Testis (tissue), 3 donors: Measurements from ENCODE around the gene PLA2G4A. TPM values are rescaled to one million over a fixed set of nuclear protein-coding genes. Genes with fewer than 3 reads are reported as not detected.

Source experiments
- DNase-seq: peaks from one replicate; pipeline ENCODE4 v3.0.0-alpha.2; 2019
- H3K27ac ChIP-seq, 2 donors: fragments of 200-600 bp; sonication (generic); one replicate each; pipeline ENCODE4 v1.5.1; 2019
- H3K27me3 ChIP-seq: fragments of 200-600 bp; sonication (generic); one replicate; pipeline ENCODE4 v1.5.1; 2019
- H3K36me3 ChIP-seq: fragments of 200-600 bp; sonication (generic); one replicate; pipeline ENCODE4 v1.5.1; 2017; ENCODE audit warnings: low read depth; ENCODE audit errors: missing control alignments
- H3K4me1 ChIP-seq: fragments of 200-600 bp; sonication (generic); one replicate; pipeline ENCODE4 v1.5.1; 2019
- H3K4me3 ChIP-seq, 2 donors: fragments of 200-600 bp; sonication (generic); one replicate each; pipeline ENCODE4 v1.5.1; 2017 to 2019
- H3K9me3 ChIP-seq: fragments of 200-600 bp; sonication (generic); one replicate; pipeline ENCODE4 v1.5.1; 2017
- POLR2A ChIP-seq: fragments of 450-650 bp; IDR thresholded peaks from one replicate; pipeline ENCODE4 v1.6.1; 2017; ENCODE audit warnings: antibody characterized with exemption, mild to moderate bottlenecking, moderate library complexity
- WGBS, 2 donors: methylation state at CpG; one replicate each; pipeline ENCODE4 v1.1.5; 2018; 5-methylcytosine and 5-hydroxymethylcytosine counted together
- intact Hi-C: fragments of 100-400 bp; cut with DNase I; formaldehyde crosslinking; loops from one replicate; pipeline ENCODE4 v1.15.1; 2023; ENCODE audit warnings: low total_unique reads
- polyA plus RNA-seq: library from polyadenylated mRNA; stranded (reverse); fragments of 350-450 nt; fragmentation: Illumina TruSeq; extraction: RNeasy Lipid Tissue Mini Kit (QIAGEN cat#74804); gene quantifications from one replicate; pipeline ENCODE4 v1.2.3, GENCODE V29; 2014; ENCODE audit warnings: low read depth, low replicate concordance; ENCODE audit not compliant: insufficient read depth
- total RNA-seq, 2 donors: library from RNA; depleted of rRNA; stranded (reverse); fragments of >200 nt; gene quantifications; one replicate each; pipeline ENCODE4 v1.2.3, GENCODE V29; 2016
- TF ChIP-seq, protein P1 (sequence below), 3 experiments: fragments of 450-650 bp in 2 of 3; fragments of 200-600 bp in 1 of 3; sonication (generic) in 1 of 3; IDR thresholded peaks; one replicate each; pipeline ENCODE4 v1.5.1; 2016 to 2019; ENCODE audit warnings: antibody characterized with exemption in 3 of 3, mild to moderate bottlenecking in 2 of 3, moderate library complexity in 1 of 3

PLA2G4A gene
- total and polyA plus RNA-seq, 3 donors from 2014 or later = 4.9 to 6.4 (median 6.4) TPM

DNA sequence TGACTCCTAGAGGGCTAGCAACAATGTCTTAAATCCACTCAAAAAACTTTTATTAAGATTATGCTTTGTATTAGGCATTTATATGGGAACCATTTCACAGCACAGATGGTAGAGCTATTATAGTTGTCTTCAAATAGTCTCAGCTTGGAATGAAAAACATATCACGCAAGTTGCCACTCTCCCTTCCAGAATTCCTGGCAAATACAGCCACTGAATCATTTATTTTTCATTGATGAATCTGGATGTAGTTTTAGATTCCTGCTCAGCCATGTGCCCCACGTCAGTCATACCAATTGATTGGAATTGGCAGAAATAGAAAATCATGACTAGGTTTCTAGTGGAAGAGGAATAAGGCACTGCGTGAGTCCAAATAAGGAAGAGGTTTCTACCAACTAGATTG lies 165.2 kb downstream of the PLA2G4A start:
- no peak for DNase-seq
- Histone ChIP-seq H3K9me3 (no peaks in the 10 kb centered on the region), H3K27me3 (no peaks in the 10 kb centered on the region), H3K4me1 (no peaks in the 10 kb centered on the region), H3K36me3 (no peaks in the 10 kb centered on the region), H3K27ac (no peak overlapping the region), H3K4me3 (no peak overlapping the region)
- TF ChIP-seq POLR2A = no peak
- TF ChIP-seq, protein P1, sequence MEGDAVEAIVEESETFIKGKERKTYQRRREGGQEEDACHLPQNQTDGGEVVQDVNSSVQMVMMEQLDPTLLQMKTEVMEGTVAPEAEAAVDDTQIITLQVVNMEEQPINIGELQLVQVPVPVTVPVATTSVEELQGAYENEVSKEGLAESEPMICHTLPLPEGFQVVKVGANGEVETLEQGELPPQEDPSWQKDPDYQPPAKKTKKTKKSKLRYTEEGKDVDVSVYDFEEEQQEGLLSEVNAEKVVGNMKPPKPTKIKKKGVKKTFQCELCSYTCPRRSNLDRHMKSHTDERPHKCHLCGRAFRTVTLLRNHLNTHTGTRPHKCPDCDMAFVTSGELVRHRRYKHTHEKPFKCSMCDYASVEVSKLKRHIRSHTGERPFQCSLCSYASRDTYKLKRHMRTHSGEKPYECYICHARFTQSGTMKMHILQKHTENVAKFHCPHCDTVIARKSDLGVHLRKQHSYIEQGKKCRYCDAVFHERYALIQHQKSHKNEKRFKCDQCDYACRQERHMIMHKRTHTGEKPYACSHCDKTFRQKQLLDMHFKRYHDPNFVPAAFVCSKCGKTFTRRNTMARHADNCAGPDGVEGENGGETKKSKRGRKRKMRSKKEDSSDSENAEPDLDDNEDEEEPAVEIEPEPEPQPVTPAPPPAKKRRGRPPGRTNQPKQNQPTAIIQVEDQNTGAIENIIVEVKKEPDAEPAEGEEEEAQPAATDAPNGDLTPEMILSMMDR (IDR thresholded peaks at IDR 0.05) = no peak
- intact Hi-C loops = no loop called here
- WGBS, 2 donors = 86 to 95% methylated on average over 3 of the region's 3 CpGs

- DNase-seq = no peak
- Histone ChIP-seq H3K27ac (no peak overlapping the region), H3K36me3 (no peaks in the 10 kb centered on the region), H3K9me3 (no peaks in the 10 kb centered on the region), H3K4me3 (no peak overlapping the region), H3K4me1 (no peaks in the 10 kb centered on the region), H3K27me3 (no peaks in the 10 kb centered on the region)
- intact Hi-C loops = no loop called here
- TF ChIP-seq, protein P1 (IDR thresholded peaks at IDR 0.05) = no peak
- no peak for TF ChIP-seq POLR2A
- WGBS, 2 donors = 89 to 98% methylated on average over 1 of the region's 1 CpG
These were observed 166.1 kb downstream of the PLA2G4A start for GRCh38 chr1:186994897-186995296.

GRCh38 chr1:186996816-186997215 lies 168.1 kb downstream of the PLA2G4A start:
- TF ChIP-seq, protein P1 (IDR thresholded peaks at IDR 0.05) = no peak
- TF ChIP-seq POLR2A = no peak
- no peaks in the 10 kb centered on the region for H3K27me3 ChIP-seq
- no peak for DNase-seq
- intact Hi-C loops = no loop called here
- no peaks in the 10 kb centered on the region for H3K36me3 ChIP-seq
- no peak overlapping the region for H3K4me3 ChIP-seq
- no peaks in the 10 kb centered on the region for H3K4me1 ChIP-seq
- WGBS, 2 donors = 63 to 68% methylated on average over 1 of the region's 1 CpG
- H3K27ac ChIP-seq = no peak overlapping the region
- no peaks in the 10 kb centered on the region for H3K9me3 ChIP-seq

DNA sequence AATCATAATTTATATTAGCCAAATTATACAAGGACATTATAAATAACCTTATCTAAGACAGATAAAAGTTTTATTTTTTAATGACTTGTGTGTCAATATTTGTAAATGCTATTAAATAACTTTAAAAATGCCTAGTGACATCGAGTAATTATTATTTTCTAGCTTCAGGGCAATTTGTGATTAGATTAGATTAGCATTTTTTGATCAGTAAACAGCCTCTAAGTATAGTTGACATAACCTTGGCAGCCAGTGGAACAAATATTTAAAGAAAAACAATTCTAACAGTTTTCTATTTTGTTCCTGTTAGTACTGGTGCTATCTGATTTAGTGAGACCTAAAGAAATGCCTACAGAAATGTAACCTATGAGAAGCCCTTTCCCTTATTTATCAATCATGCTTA lies 169.1 kb downstream of the PLA2G4A start:
- intact Hi-C loops = no loop called here
- Histone ChIP-seq H3K36me3 (no peaks in the 10 kb centered on the region), H3K4me3 (no peak overlapping the region), H3K27ac (no peak overlapping the region), H3K9me3 (no peaks in the 10 kb centered on the region), H3K27me3 (no peaks in the 10 kb centered on the region), H3K4me1 (no peaks in the 10 kb centered on the region)
- 35 to 54% methylated on average over 1 of the region's 1 CpG for WGBS, 2 donors
- no peak for TF ChIP-seq POLR2A
- TF ChIP-seq, protein P1 (IDR thresholded peaks at IDR 0.05) = no peak
- DNase-seq = no peak

GRCh38 chr1:186999506-186999905 lies 170.8 kb downstream of the PLA2G4A start:
- no peak for TF ChIP-seq POLR2A
- TF ChIP-seq, protein P1 (IDR thresholded peaks at IDR 0.05) = no peak
- no peak overlapping the region for H3K4me3 ChIP-seq
- no peaks in the 10 kb centered on the region for H3K36me3 ChIP-seq
- intact Hi-C loops = no loop called here
- no peak overlapping the region for H3K27ac ChIP-seq
- no peaks in the 10 kb centered on the region for H3K9me3 ChIP-seq
- 73 to 78% methylated on average over 6 of the region's 6 CpGs for WGBS, 2 donors
- H3K27me3 ChIP-seq = no peaks in the 10 kb centered on the region
- H3K4me1 ChIP-seq = no peaks in the 10 kb centered on the region
- DNase-seq = no peak
